HT-29 (cell line): Measurements from ENCODE around the gene NEDD1. TPM values are rescaled to one million over a fixed set of nuclear protein-coding genes. Genes with fewer than 3 reads are reported as not detected.

ENCODE experiments used
- DNase-seq: peaks from one replicate; pipeline ENCODE4 v3.0.0-alpha.2; 2015; ENCODE audit warnings: low spot score
- total RNA-seq: library from RNA; depleted of rRNA; stranded (reverse); fragments of >200 nt; shearing (Covaris generic); gene quantifications from 2 replicates; pipeline ENCODE4 v1.2.3, GENCODE V29; 2014; rRNA removed

The NEDD1 gene, protein sequence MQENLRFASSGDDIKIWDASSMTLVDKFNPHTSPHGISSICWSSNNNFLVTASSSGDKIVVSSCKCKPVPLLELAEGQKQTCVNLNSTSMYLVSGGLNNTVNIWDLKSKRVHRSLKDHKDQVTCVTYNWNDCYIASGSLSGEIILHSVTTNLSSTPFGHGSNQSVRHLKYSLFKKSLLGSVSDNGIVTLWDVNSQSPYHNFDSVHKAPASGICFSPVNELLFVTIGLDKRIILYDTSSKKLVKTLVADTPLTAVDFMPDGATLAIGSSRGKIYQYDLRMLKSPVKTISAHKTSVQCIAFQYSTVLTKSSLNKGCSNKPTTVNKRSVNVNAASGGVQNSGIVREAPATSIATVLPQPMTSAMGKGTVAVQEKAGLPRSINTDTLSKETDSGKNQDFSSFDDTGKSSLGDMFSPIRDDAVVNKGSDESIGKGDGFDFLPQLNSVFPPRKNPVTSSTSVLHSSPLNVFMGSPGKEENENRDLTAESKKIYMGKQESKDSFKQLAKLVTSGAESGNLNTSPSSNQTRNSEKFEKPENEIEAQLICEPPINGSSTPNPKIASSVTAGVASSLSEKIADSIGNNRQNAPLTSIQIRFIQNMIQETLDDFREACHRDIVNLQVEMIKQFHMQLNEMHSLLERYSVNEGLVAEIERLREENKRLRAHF
- total RNA-seq = 12.4 and 18.6 TPM in 2 replicates

DNA sequence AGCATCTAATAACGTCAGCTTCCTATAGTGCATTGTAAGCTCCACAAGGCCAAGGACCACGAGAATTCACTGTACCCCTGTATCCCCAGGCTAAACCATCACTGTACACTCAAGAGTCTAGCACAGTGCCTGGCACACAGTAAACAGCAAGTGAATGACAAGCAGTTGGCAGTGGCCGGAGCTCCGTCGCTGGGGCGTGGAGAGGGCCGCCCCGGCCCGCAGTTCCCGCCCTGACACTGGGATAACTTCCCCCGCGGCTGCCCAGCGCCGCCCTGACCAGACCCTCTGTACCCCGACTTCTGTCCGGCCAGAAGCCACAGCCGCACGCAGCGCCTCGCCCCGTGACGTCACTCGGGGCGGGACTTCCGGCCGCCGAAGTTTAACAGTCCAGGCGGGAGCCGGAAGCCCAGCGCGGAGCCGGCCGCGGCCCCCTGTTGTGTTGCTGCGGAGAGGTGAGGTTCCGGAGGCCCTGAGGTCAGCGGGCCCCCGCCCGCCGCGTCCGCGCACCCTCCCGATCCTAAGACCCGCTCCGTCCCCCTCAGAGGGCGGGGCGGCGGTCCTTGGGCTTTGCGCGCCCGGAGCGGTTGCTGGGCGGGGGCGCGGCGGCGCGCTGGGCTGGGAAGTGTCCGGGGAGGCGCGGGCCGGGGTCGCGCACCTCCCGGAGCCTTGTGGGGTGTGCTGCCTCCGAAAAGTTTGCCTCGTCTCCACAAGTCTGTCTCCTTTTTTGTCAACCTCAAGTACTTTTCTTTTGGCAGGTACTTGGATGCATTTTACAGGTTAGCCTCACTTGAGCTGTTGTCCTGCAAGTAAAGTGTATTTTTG, at the start of gene NEDD1:
Gene NEDD1 (plus strand): TSS at position 409 of the 822 bp plus-strand sequence. CDS start 2,503 bp downstream, outside the sequence.
- DNase-seq = peak; percentile 89

DNA sequence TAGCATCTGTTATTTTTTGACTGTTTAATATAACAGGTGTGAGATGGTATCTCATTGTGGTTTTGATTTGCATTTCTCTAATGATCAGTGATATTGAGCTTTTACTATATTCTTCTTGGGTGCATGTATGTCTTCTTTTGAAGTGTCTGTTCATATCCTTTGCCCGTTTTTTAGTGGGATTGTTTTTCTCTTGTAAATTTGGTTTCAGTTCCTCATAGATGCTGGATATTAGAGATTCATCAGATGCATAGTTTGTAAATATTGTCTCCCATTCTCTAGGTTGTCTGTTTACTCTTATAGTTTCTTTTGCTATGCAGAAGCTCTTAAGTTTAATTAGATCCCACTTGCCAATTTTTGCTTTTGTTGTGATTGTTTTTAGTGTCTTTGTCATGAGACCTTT, 48.9 kb upstream of the NEDD1 start:
- no peak for DNase-seq

- no peak for DNase-seq
Observed at GRCh38 chr12:96861656-96862055, 45.4 kb upstream of the NEDD1 start.

- DNase-seq = no peak
Observed at GRCh38 chr12:96862326-96862725, 44.7 kb upstream of the NEDD1 start.

GRCh38 chr12:96864335-96864734, 42.7 kb upstream of the NEDD1 start:
- DNase-seq = no peak

DNA sequence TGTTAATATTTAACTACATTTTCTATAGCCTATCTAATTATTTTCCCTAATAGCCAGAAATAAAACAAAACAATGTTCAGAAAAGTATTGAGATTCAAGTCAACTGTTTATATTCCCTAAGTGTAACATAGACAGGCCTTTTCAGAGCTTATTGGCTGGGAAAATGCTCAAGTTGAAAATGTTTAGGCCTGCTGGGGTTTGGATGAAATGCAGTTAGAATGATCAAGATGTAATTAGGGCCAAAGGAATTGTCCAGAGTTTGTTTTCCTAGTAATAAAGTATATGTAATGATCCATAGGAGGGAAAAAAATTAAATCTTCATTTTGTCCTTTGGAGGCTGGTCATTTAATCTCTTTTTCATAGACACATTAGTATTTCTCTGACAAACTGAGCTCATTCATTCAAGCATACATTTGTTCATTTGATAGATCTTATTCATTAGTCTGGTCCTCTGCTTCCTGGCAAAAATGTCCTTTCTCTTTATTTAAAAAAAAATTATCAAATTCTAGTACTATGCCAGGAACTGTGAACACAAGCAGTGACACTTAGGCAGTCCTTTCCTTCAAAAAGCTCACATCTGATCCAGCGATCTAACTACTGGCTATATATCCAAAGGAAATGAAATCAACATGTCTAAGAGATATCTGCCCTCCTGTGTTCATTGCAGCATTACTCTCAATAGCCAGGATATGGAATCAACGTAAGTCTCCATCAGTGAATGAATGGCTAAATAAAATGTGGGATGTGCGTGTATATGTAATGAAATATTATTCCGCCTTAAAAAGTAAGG, 40.1 kb upstream of the NEDD1 start:
- no peak for DNase-seq

- no peak for DNase-seq
Observed at GRCh38 chr12:96870946-96871345, 36.1 kb upstream of the NEDD1 start.

- DNase-seq = no peak
Observed at GRCh38 chr12:96872961-96873360, 34.1 kb upstream of the NEDD1 start.

DNA sequence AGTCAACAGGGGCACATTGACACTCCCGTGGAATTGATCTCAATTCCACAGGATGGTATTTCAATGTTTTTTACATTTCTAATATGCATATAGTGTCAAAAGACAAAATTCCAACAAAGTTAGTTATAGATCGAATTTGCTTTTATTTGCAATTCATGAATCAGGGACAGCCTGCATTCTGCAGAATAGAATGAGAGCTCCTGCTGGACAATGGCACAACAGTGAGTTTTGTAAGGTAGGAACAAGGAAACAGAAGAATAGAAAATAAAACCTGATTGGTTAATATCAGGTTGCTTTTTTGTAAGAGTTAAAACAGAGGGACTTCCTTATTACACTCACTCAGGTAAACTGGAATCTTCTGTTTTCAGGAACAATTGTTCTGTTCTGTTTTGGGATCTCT, 32.8 kb upstream of the NEDD1 start:
- no peak for DNase-seq

DNA sequence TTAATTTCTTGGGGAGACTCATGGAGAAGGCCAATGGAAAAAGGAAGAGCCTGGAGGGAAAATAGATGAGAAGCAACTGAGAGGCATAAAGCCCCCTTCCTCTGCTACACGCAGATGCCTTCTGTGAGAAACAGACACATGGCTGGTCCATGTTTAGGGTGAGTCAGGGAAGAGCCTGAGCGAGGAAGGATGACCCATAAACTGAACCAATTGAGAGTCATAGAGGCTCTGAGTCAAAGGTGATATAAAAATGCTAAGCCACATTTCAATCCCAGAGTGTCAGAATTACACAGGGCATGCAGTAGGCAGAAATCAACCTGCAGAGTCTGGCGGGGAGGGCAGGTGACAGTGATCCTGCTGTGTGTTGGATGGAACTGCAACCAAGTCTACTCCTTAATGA, 30.1 kb upstream of the NEDD1 start:
- DNase-seq = no peak

DNA sequence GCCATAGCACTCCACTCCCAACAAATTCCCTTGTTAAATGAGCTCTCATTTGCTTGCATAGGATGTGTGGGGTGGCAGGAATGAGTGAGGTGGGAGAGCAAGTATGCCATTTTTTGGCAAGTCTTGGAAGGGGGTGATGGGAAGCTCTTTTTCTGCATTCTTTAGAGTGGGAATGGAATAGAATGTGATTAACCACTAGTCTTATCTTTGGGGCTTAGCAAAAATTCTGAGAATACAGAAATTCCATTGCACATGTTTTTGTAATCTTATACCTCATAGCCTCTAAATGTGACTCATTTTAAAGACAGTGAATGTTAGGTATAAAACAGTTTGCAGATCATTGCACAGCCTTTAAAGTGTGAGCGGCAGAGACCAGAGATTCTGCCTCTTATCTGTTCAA, 28.4 kb upstream of the NEDD1 start:
- DNase-seq = no peak

DNA sequence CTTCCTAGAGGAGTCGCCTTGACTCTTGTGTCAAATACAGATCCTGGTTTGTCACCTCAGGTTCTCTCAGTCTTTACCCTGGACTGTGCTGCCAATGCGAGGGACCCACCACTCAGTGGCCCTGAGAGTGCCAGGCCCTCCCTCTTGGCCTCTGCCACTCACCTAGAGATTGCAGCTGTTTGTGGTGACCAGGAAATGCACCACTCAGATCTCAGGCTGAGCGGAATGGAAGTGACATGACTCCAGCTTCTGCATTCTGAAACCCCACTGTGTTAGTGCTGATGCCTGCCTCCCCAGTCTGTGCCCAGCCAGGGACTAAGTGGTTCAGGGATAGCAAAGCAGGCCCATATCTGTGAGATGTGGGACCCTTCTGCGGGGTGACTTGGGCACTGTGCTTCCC, 27.8 kb upstream of the NEDD1 start:
- DNase-seq = no peak

GRCh38 chr12:96880220-96880619, 26.8 kb upstream of the NEDD1 start:
- DNase-seq = no peak

- no peak for DNase-seq
Observed at GRCh38 chr12:96881608-96882007, 25.4 kb upstream of the NEDD1 start.

DNA sequence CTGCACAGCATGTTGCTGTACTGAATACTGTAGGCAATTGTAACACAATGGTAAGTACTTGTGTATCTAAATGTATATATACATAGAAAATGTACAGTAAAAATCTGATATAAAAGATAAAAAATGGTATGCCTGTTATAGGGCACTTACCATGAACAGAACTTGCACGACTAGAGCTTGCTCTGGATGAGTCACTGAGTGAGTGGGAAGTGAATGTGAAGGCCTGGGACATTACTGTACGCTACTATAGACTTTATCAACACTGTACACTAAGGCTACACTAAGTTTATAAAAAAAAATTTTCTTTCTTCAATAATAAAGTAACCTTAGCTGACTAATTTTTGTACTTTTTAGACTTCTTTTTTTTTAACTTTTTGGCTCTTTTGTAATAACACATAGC, 24.2 kb upstream of the NEDD1 start:
- DNase-seq = no peak

DNA sequence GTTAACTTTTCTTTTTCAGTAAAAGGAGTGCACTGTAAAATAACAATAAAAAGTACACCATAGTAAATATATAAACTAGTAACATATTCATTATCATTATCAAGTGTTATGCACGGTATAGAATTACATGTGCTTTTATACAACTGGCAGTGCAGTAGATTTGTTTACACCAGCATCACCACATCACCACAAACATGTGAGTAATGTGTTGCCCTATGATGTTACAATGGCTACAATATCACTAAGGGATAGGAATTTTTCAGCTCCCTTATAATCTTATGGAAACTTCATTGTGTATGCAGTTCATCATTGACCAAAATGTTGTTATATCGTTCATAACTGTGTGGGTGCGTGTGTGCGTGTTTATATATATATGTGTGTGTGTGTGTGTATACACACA, 23.5 kb upstream of the NEDD1 start:
- DNase-seq = no peak

DNA sequence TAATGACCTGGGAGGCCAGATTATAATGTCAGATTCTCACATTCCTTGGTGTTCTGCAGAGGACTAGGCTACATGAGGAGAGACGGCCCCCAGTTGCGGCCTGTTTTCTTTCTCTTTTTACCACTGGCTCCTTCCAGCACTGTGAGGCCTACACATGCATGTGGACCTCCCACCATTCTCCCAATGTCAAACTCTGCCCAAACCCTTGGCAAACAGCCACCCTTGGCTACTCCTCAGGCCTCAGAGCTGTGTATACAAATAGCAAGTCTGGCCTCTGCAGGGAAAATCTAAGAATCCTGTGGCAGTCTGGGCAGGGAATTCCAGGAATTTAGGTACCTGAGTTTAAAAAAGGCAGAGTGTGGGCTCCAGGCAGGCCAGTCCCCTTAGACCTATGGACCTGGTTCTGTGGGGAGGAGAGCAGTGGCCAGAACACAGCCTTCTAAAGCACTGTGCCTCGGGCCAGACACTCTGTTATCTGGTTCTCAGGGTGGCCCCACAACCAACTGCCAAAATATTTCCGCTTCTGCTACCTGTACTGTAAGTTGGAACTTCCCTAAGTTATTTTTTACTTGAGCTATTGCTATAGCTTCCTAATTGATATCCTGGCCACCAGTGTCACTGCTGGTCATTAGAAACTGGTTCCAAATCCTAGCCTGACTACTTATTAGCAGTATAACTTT, 19.9 kb upstream of the NEDD1 start:
- no peak for DNase-seq

DNA sequence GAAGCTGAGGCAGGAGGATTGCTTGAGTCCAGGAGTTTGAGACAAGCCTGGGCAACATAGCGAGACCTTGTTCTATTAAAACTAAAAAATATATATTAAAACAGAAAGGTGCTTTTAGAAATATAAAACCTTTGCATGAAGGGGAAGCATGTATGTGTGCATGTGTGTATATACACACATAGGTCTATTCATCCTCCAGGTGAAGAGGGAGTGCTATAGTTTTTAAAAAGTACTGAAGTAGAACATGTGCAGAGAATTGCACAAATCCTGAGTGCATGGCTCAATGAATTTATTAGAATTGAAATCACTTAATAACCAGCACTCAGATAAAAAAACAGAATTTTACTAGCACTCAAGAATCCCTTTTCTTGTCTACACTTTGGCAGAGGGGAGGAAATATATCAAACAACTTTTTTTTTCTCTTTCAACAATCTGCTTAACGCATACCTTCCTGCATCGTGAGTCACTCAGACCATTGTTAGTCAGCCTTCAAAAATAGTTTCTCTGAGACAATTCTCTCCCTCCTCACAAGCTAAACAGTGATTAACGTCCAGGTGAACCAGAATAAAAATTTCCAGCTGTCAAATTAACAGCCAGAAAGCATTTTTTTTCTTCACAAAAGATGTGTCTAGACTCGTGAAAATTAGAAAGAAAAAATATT, 17.7 kb upstream of the NEDD1 start:
- DNase-seq = no peak

DNA sequence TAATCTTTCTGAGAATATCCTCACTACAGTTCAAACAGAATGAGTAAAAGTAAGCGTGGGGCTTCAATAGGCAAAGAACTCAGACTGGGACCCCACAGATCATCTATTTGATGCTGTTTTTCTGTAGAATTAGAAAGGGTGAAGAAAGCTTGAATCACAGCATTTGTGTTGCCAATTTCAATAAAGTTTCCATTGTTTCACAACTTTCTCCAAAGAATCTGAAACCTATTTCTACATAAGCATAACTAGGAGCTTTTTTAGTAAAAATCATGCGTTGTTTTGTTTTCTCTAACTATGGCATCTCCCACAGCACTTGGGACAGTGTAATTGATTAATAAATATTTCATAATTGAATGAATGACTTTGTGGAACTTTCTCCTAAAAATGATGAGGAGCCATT, 16.7 kb upstream of the NEDD1 start:
- no peak for DNase-seq

DNA sequence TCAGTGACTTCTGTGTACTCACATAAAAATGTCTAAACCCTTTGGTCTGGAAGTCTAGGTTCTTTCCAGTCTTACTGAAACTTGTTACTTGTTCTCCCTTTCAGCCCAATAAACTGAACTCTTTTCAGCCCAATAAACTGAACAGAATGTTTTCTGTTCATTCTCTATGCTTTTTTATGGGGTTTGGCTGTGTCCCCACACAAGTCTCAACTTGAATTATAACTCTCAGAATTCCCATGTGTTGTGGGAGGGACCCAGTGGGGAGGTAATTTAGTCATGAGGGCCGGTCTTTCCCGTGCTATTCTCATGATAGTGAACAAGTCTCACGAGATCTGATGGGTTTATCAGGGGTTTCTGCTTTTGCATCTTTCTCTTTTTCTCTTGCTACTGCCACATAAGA, 15.0 kb upstream of the NEDD1 start:
- DNase-seq = no peak
